Activated naive CD4-positive, alpha-beta T cell (primary cell): Measurements from ENCODE around the gene SEC22A.

Experiments
- DNase-seq, 4 experiments: peaks; one replicate each; lab custom pipeline; 2025; lab: John Stamatoyannopoulos, UW

The SEC22A gene

GRCh38 chr3:123263941-123264340 lies 62.2 kb downstream of the SEC22A start:
- no peak for DNase-seq

- DNase-seq: no peak
Observed at GRCh38 chr3:123267821-123268220, 66.1 kb downstream of the SEC22A start.

- no peak for DNase-seq
Observed at GRCh38 chr3:123270818-123271217, 69.1 kb downstream of the SEC22A start.

GRCh38 chr3:123271466-123272159 lies 69.9 kb downstream of the SEC22A start:
- no peak for DNase-seq

GRCh38 chr3:123272547-123272946 lies 70.8 kb downstream of the SEC22A start:
- DNase-seq: no peak

- no peak for DNase-seq
Observed at GRCh38 chr3:123275691-123276090, 73.9 kb downstream of the SEC22A start.

- DNase-seq: no peak
Observed at GRCh38 chr3:123276346-123277006, 74.7 kb downstream of the SEC22A start.

- no peak for DNase-seq
Observed at GRCh38 chr3:123277106-123277505, 75.4 kb downstream of the SEC22A start.

- DNase-seq: no peak
Observed at GRCh38 chr3:123278446-123278845, 76.7 kb downstream of the SEC22A start.

- DNase-seq: no peak
Observed at GRCh38 chr3:123279121-123279520, 77.4 kb downstream of the SEC22A start.

GRCh38 chr3:123281406-123281805 lies 79.7 kb downstream of the SEC22A start:
- DNase-seq: no peak

GRCh38 chr3:123281929-123282328 lies 80.2 kb downstream of the SEC22A start:
- no peak for DNase-seq

- no peak for DNase-seq
Observed at GRCh38 chr3:123282461-123282860, 80.7 kb downstream of the SEC22A start.

- DNase-seq: no peak
Observed at GRCh38 chr3:123283074-123283473, 81.3 kb downstream of the SEC22A start.

- no peak for DNase-seq
Observed at GRCh38 chr3:123283657-123284398, 82.1 kb downstream of the SEC22A start.

- no peak for DNase-seq
Observed at GRCh38 chr3:123284399-123285010, 82.8 kb downstream of the SEC22A start.

GRCh38 chr3:123285066-123285465 lies 83.3 kb downstream of the SEC22A start:
- no peak for DNase-seq

- DNase-seq: no peak
Observed at GRCh38 chr3:123285479-123285878, 83.7 kb downstream of the SEC22A start.

- no peak for DNase-seq
Observed at GRCh38 chr3:123285931-123286307, 84.2 kb downstream of the SEC22A start.

- DNase-seq: no peak
Observed at GRCh38 chr3:123286308-123287023, 84.7 kb downstream of the SEC22A start.

GRCh38 chr3:123287051-123287961 lies 85.6 kb downstream of the SEC22A start:
- no peak for DNase-seq
